Smooth muscle cell (in vitro differentiated cells): ENCODE data around the gene TBX20. TPM values are rescaled to one million over a fixed set of nuclear protein-coding genes. Genes with fewer than 3 reads are reported as not detected.

Source experiments
- DNase-seq: peaks from one replicate; lab custom pipeline; 2025; ENCODE audit not compliant: unreplicated experiment; lab: John Stamatoyannopoulos, UW
- H2AFZ ChIP-seq: fragments of 200-600 bp; sonication (generic); 2 replicates; pipeline ENCODE4 v1.6.0; 2016; ENCODE audit warnings: antibody characterized with exemption, low read depth, mild to moderate bottlenecking
- H3F3A ChIP-seq: fragments of 200-600 bp; sonication (generic); 2 replicates; pipeline ENCODE4 v1.6.0; 2017; ENCODE audit warnings: antibody characterized with exemption, low read depth
- H3K27ac ChIP-seq: fragments of 200-600 bp; sonication (generic); 2 replicates; pipeline ENCODE4 v1.5.1; 2016; ENCODE audit warnings: low read depth, mild to moderate bottlenecking
- H3K27me3 ChIP-seq: fragments of 200-600 bp; sonication (generic); 2 replicates; pipeline ENCODE4 v1.6.1; 2016; ENCODE audit warnings: low read depth, mild to moderate bottlenecking
- H3K36me3 ChIP-seq: fragments of 200-600 bp; sonication (generic); 2 replicates; pipeline ENCODE4 v1.5.1; 2016; ENCODE audit warnings: low read depth
- H3K4me1 ChIP-seq: fragments of 200-600 bp; sonication (generic); 2 replicates; pipeline ENCODE4 v1.5.1; 2016; ENCODE audit warnings: low read depth
- H3K4me2 ChIP-seq: fragments of 200-600 bp; sonication (generic); 2 replicates; pipeline ENCODE4 v1.6.0; 2016; ENCODE audit warnings: mild to moderate bottlenecking
- H3K4me3 ChIP-seq: fragments of 200-600 bp; sonication (generic); 2 replicates; pipeline ENCODE4 v1.5.1; 2016; ENCODE audit warnings: mild to moderate bottlenecking
- H3K79me2 ChIP-seq: fragments of 200-600 bp; sonication (generic); 2 replicates; pipeline ENCODE4 v1.6.0; 2016; ENCODE audit warnings: low read depth, mild to moderate bottlenecking
- H3K9ac ChIP-seq: fragments of 200-600 bp; sonication (generic); 2 replicates; pipeline ENCODE4 v1.6.0; 2016; ENCODE audit warnings: low read depth
- H3K9me3 ChIP-seq: fragments of 200-600 bp; sonication (generic); replicated peaks from 2 replicates; pipeline ENCODE4 v1.5.1; 2016; ENCODE audit warnings: low read depth
- H4K20me1 ChIP-seq: fragments of 200-600 bp; sonication (generic); 2 replicates; pipeline ENCODE4 v1.6.0; 2016; ENCODE audit warnings: low read depth
- CTCF ChIP-seq: fragments of 200-600 bp; sonication (generic); IDR thresholded peaks from 2 replicates; pipeline ENCODE4 v1.5.1; 2017; ENCODE audit warnings: borderline replicate concordance, mild to moderate bottlenecking, antibody characterized with exemption; ENCODE audit not compliant: insufficient read depth, poor library complexity, severe bottlenecking
- WGBS: methylation state at CpG from one replicate; pipeline ENCODE4 v1.1.7; 2016; ENCODE audit warnings: low lambda C conversion rate; 5-methylcytosine and 5-hydroxymethylcytosine counted together
- polyA plus RNA-seq: library from polyadenylated mRNA; unstranded; fragments of >200 nt; fragmentation: Nextera tagmentation; extraction: Ambion mirVana; gene quantifications from 2 replicates; pipeline ENCODE4 v1.2.1, GENCODE V29; 2016
- total RNA-seq: library from RNA; depleted of rRNA; stranded (reverse); fragments of >200 nt; gene quantifications from 2 replicates; pipeline ENCODE4 v1.2.3, GENCODE V29; 2014

Gene TBX20
- total and polyA plus RNA-seq, 2 experiments from 2014 or later, result 4.3 to 58.4 TPM

- H3K9me3 ChIP-seq, result no peaks in the 10 kb centered on the region
- no peak overlapping the region for H3K4me3 ChIP-seq
- no peaks in the 10 kb centered on the region for H3K36me3 ChIP-seq
- H3K79me2 ChIP-seq, result no peaks in the 10 kb centered on the region
- DNase-seq, result no peak
- TF ChIP-seq CTCF, result no peak
- H2AFZ ChIP-seq, result no peak overlapping the region
- H3K4me2 ChIP-seq, result no peak overlapping the region
- H3K9ac ChIP-seq, result no peak overlapping the region
- H4K20me1 ChIP-seq, result no peaks in the 10 kb centered on the region
- H3K27me3 ChIP-seq, result no peaks in the 10 kb centered on the region
- no peaks in the 10 kb centered on the region for H3F3A ChIP-seq
- WGBS, result 0% methylated on average over 1 of the region's 1 CpG
- H3K4me1 ChIP-seq, result peaks cover 2% of the 10 kb centered on the region
- no peak overlapping the region for H3K27ac ChIP-seq
Observed at GRCh38 chr7:35285799-35286198, 31.9 kb upstream of the TBX20 start.

GRCh38 chr7:35280902-35281301 lies 27.0 kb upstream of the TBX20 start:
- Histone ChIP-seq H3K79me2 (no peaks in the 10 kb centered on the region), H3K27me3 (no peaks in the 10 kb centered on the region), H3K4me2 (no peak overlapping the region), H3K4me3 (no peak overlapping the region), H3K9me3 (no peaks in the 10 kb centered on the region), H3K27ac (no peak overlapping the region), H3K4me1 (peaks cover 8% of the 10 kb centered on the region), H3F3A (no peaks in the 10 kb centered on the region), H3K36me3 (no peaks in the 10 kb centered on the region), H2AFZ (no peak overlapping the region), H4K20me1 (no peaks in the 10 kb centered on the region), H3K9ac (no peak overlapping the region)
- no peak for DNase-seq
- TF ChIP-seq CTCF, result no peak
- WGBS, result 45% methylated on average over 4 of the region's 4 CpGs

GRCh38 chr7:35277359-35277758 lies 23.5 kb upstream of the TBX20 start:
- Histone ChIP-seq H2AFZ (no peak overlapping the region), H4K20me1 (no peaks in the 10 kb centered on the region), H3K4me3 (no peak overlapping the region), H3K36me3 (no peaks in the 10 kb centered on the region), H3K4me2 (no peak overlapping the region), H3F3A (no peaks in the 10 kb centered on the region), H3K9me3 (no peaks in the 10 kb centered on the region), H3K27me3 (no peaks in the 10 kb centered on the region), H3K4me1 (peaks cover 8% of the 10 kb centered on the region), H3K79me2 (no peaks in the 10 kb centered on the region), H3K9ac (no peak overlapping the region), H3K27ac (no peak overlapping the region)
- TF ChIP-seq CTCF, result no peak
- no peak for DNase-seq
- WGBS, result 67% methylated on average over 1 of the region's 1 CpG

- DNase-seq, result no peak
- no peak overlapping the region for H3K4me2 ChIP-seq
- no peak overlapping the region for H3K27ac ChIP-seq
- H3K4me3 ChIP-seq, result no peak overlapping the region
- H3K9me3 ChIP-seq, result no peaks in the 10 kb centered on the region
- WGBS, result 92% methylated on average over 1 of the region's 1 CpG
- H3K79me2 ChIP-seq, result no peaks in the 10 kb centered on the region
- no peak for TF ChIP-seq CTCF
- no peaks in the 10 kb centered on the region for H3K36me3 ChIP-seq
- no peaks in the 10 kb centered on the region for H3K27me3 ChIP-seq
- no peaks in the 10 kb centered on the region for H3F3A ChIP-seq
- H3K4me1 ChIP-seq, result peaks cover 4% of the 10 kb centered on the region
- H2AFZ ChIP-seq, result no peak overlapping the region
- H4K20me1 ChIP-seq, result no peaks in the 10 kb centered on the region
- H3K9ac ChIP-seq, result no peak overlapping the region
Observed at GRCh38 chr7:35272246-35272645, 18.3 kb upstream of the TBX20 start.
